Adipose tissue (tissue), 3 donors: Measurements from ENCODE around the gene KCTD10. TPM values are rescaled to one million over a fixed set of nuclear protein-coding genes. Genes with fewer than 3 reads are reported as not detected.

Source experiments
- polyA plus RNA-seq, 3 donors: library from polyadenylated mRNA; stranded (reverse); fragments of 200-250 nt; gene quantifications; one replicate each; pipeline ENCODE4 v1.2.3, GENCODE V29; 2013
- donor health status: healthy with polysubstance abuse.
- donor health status: Bipolar disorder and iron deficiency.
- donor health status: healthy.

The KCTD10 gene
- polyA plus RNA-seq, 3 donors, result 9.6 to 86.8 (median 67.1) TPM

Other genes starting within 250 kb of the KCTD10 start
- under 1 TPM in 1 of 3 donors, not detected in 2; 0.04 TPM for gene FOXN4, start 168.0 kb downstream of the KCTD10 start, polyA plus RNA-seq
- under 1 TPM in 1 of 3 donors, not detected in 2; 0.40 TPM for gene MYO1H, start 129.4 kb downstream of the KCTD10 start, polyA plus RNA-seq
- 10 to 100 TPM in 2 of 3 donors, 1 to 10 TPM in 1; 8.0 to 15.1 (median 12.5) TPM for gene UBE3B, start 334 bp upstream of the KCTD10 start, polyA plus RNA-seq
- 10 to 100 TPM; 31.4 to 52.3 (median 37.1) TPM for gene MMAB, start 96.2 kb upstream of the KCTD10 start, polyA plus RNA-seq
- gene MVK, start 96.5 kb upstream of the KCTD10 start, polyA plus RNA-seq, result 10 to 100 TPM in 2 of 3 donors, 1 to 10 TPM in 1; 7.2 to 14.9 (median 11.7) TPM
- gene FAM222A, start 236.5 kb upstream of the KCTD10 start, polyA plus RNA-seq, result 1 to 10 TPM in 2 of 3 donors, under 1 TPM in 1; 0.34 to 2.1 (median 1.7) TPM